Astrocyte (in vitro differentiated cells and primary cell): ENCODE measurements around the gene ATP2B2.

Experiments
- CTCF ChIP-seq: IDR thresholded peaks from 2 replicates; pipeline ENCODE4 v1.5.1; 2011; ENCODE audit warnings: low read depth, mild to moderate bottlenecking, inconsistent platforms, low read length, moderate library complexity; ENCODE audit not compliant: insufficient read depth
- EZH2 ChIP-seq: IDR thresholded peaks from 2 replicates; pipeline ENCODE4 v1.6.1; 2012; ENCODE audit warnings: mild to moderate bottlenecking, low read length, inconsistent platforms; ENCODE audit not compliant: insufficient read depth

GRCh38 chr3:10410383-10411002 is 94.9 kb downstream of the ATP2B2 start:
- TF ChIP-seq CTCF (no peak), EZH2 (no peak)
